HG02938 (cell line): Measurements from ENCODE around the gene FBXO8.

Source experiments
- ATAC-seq: cut with Tn5 transposase; IDR thresholded peaks from one replicate; pipeline ENCODE4 v1.9.1; 2021; ENCODE audit warnings: mild to moderate bottlenecking, moderate library complexity; ENCODE audit not compliant: unreplicated experiment

Gene FBXO8

DNA sequence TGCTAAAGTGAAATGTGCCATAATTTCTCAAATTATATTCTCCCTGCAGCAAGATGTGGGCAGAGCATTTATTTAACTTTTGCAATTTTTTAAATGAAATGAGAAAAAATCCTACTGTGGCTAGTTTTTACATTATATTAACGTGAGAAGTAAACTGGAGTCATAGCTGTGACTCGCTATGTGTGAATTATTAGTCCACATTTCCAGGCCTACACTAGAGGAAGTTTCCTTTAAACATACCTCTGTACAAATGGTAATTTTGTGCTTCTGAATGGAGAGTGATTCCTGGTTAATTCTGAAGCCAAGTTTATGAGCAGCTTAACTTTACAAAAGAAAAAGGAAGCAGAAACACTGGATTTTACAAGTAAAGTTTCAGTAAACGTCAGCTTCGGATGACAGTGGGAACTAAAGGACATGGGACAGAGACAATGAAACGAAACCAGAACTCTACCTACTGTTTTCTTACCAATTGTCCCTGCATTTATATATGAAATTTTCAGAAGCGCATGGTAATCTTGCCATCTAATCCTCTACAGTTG is 72.4 kb downstream of the FBXO8 start:
- no peak for ATAC-seq

- no peak for ATAC-seq
These were observed 73.1 kb downstream of the FBXO8 start for GRCh38 chr4:174210354-174210753.

DNA sequence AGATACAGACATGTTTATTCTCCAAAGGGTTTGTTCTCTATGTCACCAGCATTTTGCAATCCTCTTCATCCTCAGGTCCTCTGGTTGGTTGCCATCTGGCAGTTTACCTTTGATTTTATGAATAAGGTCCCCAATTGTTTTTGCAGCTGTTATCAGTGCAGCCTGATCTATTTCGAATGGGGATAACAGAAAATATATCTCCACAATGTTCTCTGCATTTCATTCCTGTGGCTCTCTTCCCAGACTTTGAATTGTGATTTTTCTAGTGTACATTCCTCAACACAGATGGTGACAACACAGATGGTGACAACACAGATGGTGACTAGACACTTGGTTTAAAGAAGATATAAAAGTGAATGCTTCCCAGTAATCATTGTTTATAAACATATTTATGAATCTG is 74.1 kb downstream of the FBXO8 start:
- ATAC-seq, result no peak

GRCh38 chr4:174207367-174207766 is 76.1 kb downstream of the FBXO8 start:
- no peak for ATAC-seq

GRCh38 chr4:174204164-174204831 is 79.2 kb downstream of the FBXO8 start:
- no peak for ATAC-seq

DNA sequence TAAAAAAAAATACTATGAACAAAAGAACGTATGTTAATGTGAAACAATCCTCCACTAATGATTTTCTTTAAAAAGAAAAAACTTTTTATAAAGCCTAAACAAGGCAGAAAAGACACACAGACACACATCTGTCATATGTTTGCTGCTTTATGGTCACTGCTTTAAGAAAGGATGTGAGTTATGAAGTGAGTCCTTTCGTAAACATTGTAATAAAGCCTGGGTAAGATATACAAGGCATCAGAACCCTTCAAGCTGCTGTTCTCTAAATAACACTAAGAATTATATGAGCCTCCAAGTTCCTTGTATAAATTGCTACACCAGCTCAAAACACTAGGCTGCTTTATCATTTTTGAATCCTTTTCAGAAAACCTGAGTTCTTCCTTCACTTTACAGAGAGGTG is 81.6 kb downstream of the FBXO8 start:
- no peak for ATAC-seq

DNA sequence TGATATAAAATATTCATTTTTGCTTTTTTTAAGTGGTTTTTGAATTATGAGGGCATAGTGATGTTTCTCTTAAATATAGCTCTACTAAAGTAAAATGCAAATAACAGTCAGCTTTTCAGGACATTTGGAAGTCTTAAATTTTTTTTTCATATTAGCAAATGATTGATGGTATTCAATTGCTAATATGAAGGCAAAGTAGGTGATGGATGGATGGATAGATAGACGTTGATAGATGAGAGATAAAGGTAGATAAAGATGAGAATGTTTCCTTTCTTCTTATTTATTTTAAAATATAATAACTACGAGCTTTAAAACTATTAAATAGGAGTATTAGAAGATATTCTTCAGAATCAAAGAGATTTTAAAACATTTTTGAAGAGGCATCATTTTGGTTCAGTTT is 83.7 kb downstream of the FBXO8 start:
- ATAC-seq, result no peak

- no peak for ATAC-seq
These were observed 84.6 kb downstream of the FBXO8 start for GRCh38 chr4:174198828-174199227.

- no peak for ATAC-seq
These were observed 85.1 kb downstream of the FBXO8 start for GRCh38 chr4:174198396-174198795.

DNA sequence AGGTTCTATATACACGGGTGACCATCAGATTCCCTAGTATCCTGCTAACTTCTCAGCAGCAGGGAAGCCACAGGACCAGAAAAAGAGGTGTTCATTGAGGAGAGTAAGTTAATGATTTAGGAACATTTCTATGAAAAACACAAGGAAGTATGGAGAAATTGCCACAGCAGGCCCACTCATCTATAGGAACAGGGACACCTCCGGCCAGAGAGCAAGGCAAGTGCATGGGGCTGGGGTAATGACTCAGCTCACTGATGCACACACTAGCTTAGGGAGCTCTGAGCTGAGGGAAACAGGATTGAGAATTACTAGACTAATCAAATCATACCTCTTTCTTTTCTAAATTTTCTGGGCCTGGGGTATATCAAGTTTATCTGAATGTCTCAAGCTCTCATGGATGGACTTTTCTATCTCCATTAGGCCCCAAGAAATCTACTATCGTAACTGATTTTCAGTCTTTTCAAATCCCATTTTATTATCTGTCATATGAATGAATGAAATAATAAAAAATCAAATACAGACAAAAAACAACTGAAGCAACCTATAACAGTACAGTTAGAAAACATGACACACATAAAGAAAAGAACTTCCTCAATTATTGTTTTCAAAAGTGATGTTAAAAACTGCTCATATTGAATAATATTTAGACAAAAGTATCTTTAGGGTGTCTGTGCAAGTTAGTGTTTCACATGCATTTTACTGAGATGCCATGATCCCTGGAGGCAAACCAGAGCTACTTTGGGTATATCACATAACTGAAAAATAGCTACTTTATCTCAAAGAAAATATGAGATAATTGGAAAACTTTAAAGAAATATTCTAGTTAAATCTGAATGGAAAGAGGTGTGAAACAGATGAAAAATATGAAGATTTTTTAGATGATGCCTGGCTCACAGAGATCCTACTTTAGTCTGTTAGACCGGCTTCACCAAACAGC is 89.8 kb downstream of the FBXO8 start:
- ATAC-seq, result no peak

GRCh38 chr4:174192943-174193342 is 90.5 kb downstream of the FBXO8 start:
- no peak for ATAC-seq

- ATAC-seq, result no peak
These were observed 92.5 kb downstream of the FBXO8 start for GRCh38 chr4:174190832-174191500.

GRCh38 chr4:174189392-174190015 is 94.0 kb downstream of the FBXO8 start:
- no peak for ATAC-seq
